ENCODE results near the gene LAMA2. TPM values are rescaled to one million over a fixed set of nuclear protein-coding genes. Genes with fewer than 3 reads are reported as not detected.

The LAMA2 gene
- total and polyA plus RNA-seq, 7 donors: 8.8 to 59.0 (median 27.3) TPM

GRCh38 chr6:129447198-129447565 is 564.2 kb downstream of the LAMA2 start:
- WGBS, 3 donors: 60 to 80% (median 77%) methylated on average over 3 of the region's 3 CpGs
- Histone ChIP-seq H3K36me3 (ENCODE audit: insufficient read depth in 1 of 2, low read depth in 1 of 2) (peaks cover 0 to 4% of the 10 kb centered on the region in 2 donors), H3K27ac (no peak overlapping the region), H3K4me3 (no peak overlapping the region), H3K9me3 (no peaks in the 10 kb centered on the region), H3K4me1 (no peaks in the 10 kb centered on the region), H3K27me3 (ENCODE audit: insufficient read depth in 3 of 3, low read length in 2 of 3) (no peaks in the 10 kb centered on the region)
- no peak for DNase-seq
- no peak for ATAC-seq
- no peak for TF ChIP-seq CTCF (IDR thresholded peaks at IDR 0.05)
- intact Hi-C loops (cut with DNase I): no loop called here

- Histone ChIP-seq H3K9me3 (no peaks in the 10 kb centered on the region), H3K4me1 (no peaks in the 10 kb centered on the region), H3K36me3 (ENCODE audit: insufficient read depth in 1 of 2, low read depth in 1 of 2) (peaks cover 0 to 12% of the 10 kb centered on the region in 2 donors), H3K27me3 (ENCODE audit: insufficient read depth in 3 of 3, low read length in 2 of 3) (no peaks in the 10 kb centered on the region), H3K27ac (no peak overlapping the region), H3K4me3 (no peak overlapping the region)
- ATAC-seq (no peak), DNase-seq (no peak)
- intact Hi-C loops (cut with DNase I): no loop called here
- no peak for TF ChIP-seq CTCF (IDR thresholded peaks at IDR 0.05)
Measured at GRCh38 chr6:129448965-129449364, 566.0 kb downstream of the LAMA2 start.

DNA sequence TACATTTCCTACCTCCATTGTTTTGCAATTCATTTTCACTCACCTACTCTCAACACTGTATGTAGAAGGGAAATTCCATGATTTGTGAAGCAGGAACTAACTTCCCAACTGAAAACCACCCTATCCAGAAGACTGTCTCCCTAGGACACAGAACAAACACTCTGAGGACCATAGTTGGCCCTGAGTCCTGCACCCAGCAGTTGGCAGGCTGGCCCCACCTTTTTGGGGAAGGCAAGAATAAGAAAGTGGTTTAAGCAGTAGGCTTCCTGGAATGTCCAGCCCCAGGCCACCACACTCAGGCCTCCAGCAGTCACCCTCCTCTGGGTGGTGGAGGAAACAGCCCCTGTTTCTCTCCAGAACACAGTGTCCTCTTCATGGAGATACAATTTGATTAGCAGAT is 568.2 kb downstream of the LAMA2 start:
- peaks cover 0 to 25% of the 10 kb centered on the region in 2 donors for H3K36me3 ChIP-seq (ENCODE audit: insufficient read depth in 1 of 2, low read depth in 1 of 2)
- H3K9me3 ChIP-seq: no peaks in the 10 kb centered on the region
- ATAC-seq (no peak), DNase-seq (no peak)
- no peak for TF ChIP-seq CTCF (IDR thresholded peaks at IDR 0.05)
- intact Hi-C loops (cut with DNase I): no loop called here
- no peak overlapping the region for H3K4me3 ChIP-seq
- H3K27ac ChIP-seq: no peak overlapping the region
- H3K4me1 ChIP-seq: no peaks in the 10 kb centered on the region
- no peaks in the 10 kb centered on the region for H3K27me3 ChIP-seq (ENCODE audit: insufficient read depth in 3 of 3, low read length in 2 of 3)

DNA sequence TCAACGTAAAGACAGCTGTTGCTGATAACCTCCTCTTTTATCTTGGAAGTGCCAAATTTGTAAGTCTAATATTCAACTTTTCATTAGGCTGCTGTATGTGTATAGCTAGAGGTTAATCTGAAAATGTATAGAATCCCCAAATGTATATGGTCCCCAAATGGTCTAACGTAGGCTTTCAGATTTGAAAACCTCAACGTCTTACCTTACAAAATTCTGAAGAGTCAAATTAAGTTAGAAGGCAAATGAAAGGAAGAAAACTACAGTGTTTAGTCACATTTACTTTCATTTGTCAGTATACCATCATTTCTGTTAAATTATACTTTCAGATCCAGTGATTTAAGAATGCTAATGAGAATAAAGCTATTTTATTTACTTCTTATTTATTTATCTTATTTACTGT is 570.1 kb downstream of the LAMA2 start:
- intact Hi-C loops (cut with DNase I): no loop called here

More for the DNA sequence above, 570.1 kb downstream of the LAMA2 start:
- H3K4me1 ChIP-seq: no peaks in the 10 kb centered on the region
- 84 to 88% (median 87%) methylated on average over 3 of the region's 3 CpGs for WGBS, 3 donors
- peaks cover 0 to 29% of the 10 kb centered on the region in 2 donors for H3K36me3 ChIP-seq (ENCODE audit: insufficient read depth in 1 of 2, low read depth in 1 of 2)
- ATAC-seq: no peak
- no peaks in the 10 kb centered on the region for H3K27me3 ChIP-seq (ENCODE audit: insufficient read depth in 3 of 3, low read length in 2 of 3)
- no peaks in the 10 kb centered on the region for H3K9me3 ChIP-seq
- no peak for DNase-seq
- no peak for TF ChIP-seq CTCF (IDR thresholded peaks at IDR 0.05)
- H3K27ac ChIP-seq: no peak overlapping the region
- H3K4me3 ChIP-seq: no peak overlapping the region
